Mesodermal cell (in vitro differentiated cells): ENCODE results near the gene SH3GL3.

Source experiments
- H3K27ac ChIP-seq: 2 replicates; pipeline ENCODE4 v1.7.0; 2013; ENCODE audit warnings: mild to moderate bottlenecking, low read depth, low read length, moderate library complexity; ENCODE audit not compliant: severe bottlenecking
- H3K36me3 ChIP-seq: 2 replicates; pipeline ENCODE4 v1.7.1; 2013; ENCODE audit warnings: mild to moderate bottlenecking, low read length, moderate library complexity; ENCODE audit not compliant: control insufficient read depth, insufficient read depth
- H3K4me1 ChIP-seq: one replicate; pipeline ENCODE4 v1.7.1; 2013; ENCODE audit warnings: mild to moderate bottlenecking, low read length; ENCODE audit not compliant: insufficient read depth, control insufficient read depth, poor library complexity, severe bottlenecking
- H3K4me3 ChIP-seq: 2 replicates; pipeline ENCODE4 v1.7.0; 2013; ENCODE audit warnings: low read length, control low read depth, mild to moderate bottlenecking; ENCODE audit not compliant: insufficient read depth, poor library complexity, severe bottlenecking; ENCODE audit errors: extremely low read depth
- H3K9me3 ChIP-seq: 2 replicates; pipeline ENCODE4 v1.7.1; 2013; ENCODE audit warnings: mild to moderate bottlenecking, low read length, moderate library complexity; ENCODE audit not compliant: control insufficient read depth
- WGBS, 2 experiments: methylation state at CpG; one replicate each; pipeline ENCODE4 v1.1.5; 2013; ENCODE audit warnings: missing lambda C conversion rate in 2 of 2; ENCODE audit not compliant: insufficient coverage in 2 of 2; 5-methylcytosine and 5-hydroxymethylcytosine counted together

The SH3GL3 gene

GRCh38 chr15:83545804-83546511 is 98.8 kb downstream of the SH3GL3 start:
- no peak overlapping the region for H3K27ac ChIP-seq
- H3K4me1 ChIP-seq = peaks cover 5% of the 10 kb centered on the region
- H3K36me3 ChIP-seq = no peaks in the 10 kb centered on the region
- peaks cover 9% of the 10 kb centered on the region for H3K9me3 ChIP-seq
- H3K4me3 ChIP-seq = no peak overlapping the region
- 71 to 100% methylated on average over 1 of the region's 1 CpG for WGBS, 2 experiments

- Histone ChIP-seq H3K27ac (no peak overlapping the region), H3K36me3 (no peaks in the 10 kb centered on the region), H3K4me1 (peaks cover 5% of the 10 kb centered on the region), H3K9me3 (peaks cover 9% of the 10 kb centered on the region), H3K4me3 (no peak overlapping the region)
Measured at GRCh38 chr15:83546512-83546888, 99.4 kb downstream of the SH3GL3 start.

GRCh38 chr15:83547168-83547567 is 100.0 kb downstream of the SH3GL3 start:
- Histone ChIP-seq H3K27ac (no peak overlapping the region), H3K9me3 (peaks cover 9% of the 10 kb centered on the region), H3K36me3 (no peaks in the 10 kb centered on the region), H3K4me3 (no peak overlapping the region), H3K4me1 (peaks cover 5% of the 10 kb centered on the region)
- WGBS, 2 experiments = 62 to 85% methylated on average over 2 of the region's 4 CpGs

DNA sequence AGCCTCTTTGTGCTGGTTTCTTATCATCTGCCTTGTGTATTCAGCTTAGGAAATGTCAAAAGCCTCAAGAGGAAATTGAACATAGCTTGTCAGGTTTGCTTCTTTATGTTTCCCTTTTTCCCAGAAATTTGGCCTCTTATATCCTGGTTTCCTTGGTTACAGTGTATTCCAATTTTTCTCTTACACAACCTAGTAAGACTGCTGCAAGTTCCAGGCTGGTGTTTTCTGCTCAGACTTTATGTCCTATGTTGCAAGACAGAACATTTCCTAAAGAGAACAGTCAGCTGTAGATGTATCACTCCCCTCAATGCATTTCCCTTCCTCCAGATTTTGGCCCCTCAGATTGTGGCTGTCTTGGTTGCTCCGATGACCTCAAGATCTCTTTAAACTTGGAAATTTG is 102.5 kb downstream of the SH3GL3 start:
- Histone ChIP-seq H3K9me3 (no peaks in the 10 kb centered on the region), H3K27ac (no peak overlapping the region), H3K4me1 (peaks cover 5% of the 10 kb centered on the region), H3K36me3 (no peaks in the 10 kb centered on the region), H3K4me3 (no peak overlapping the region)
- 100% methylated on average over 1 of the region's 1 CpG; no CpG with 5 or more reads in 1 of the 2 experiments for WGBS, 2 experiments

DNA sequence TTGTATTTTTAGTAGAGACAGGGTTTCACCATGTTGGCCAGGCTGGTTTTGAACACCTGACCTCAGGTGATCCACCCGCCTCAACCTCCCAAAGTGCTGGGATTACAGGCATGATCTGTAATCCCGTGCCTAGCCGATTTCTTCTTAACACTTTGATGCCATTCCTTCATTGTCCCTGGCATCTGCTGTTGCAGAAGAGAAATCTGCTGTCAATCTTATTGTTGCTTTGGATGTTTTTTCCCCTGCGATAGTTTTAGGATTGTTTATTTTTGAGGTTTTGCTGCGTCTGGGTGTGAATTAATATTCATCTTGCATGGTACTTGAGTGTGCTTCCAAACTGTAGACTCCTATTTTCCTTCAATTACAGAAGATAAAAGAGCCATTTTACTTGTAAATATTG is 107.4 kb downstream of the SH3GL3 start:
- WGBS, 2 experiments = 90% methylated on average over 3 of the region's 5 CpGs; no CpG with 5 or more reads in 1 of the 2 experiments
- H3K4me1 ChIP-seq = no peaks in the 10 kb centered on the region
- no peaks in the 10 kb centered on the region for H3K36me3 ChIP-seq
- H3K9me3 ChIP-seq = no peaks in the 10 kb centered on the region
- H3K4me3 ChIP-seq = no peak overlapping the region
- no peak overlapping the region for H3K27ac ChIP-seq

- WGBS, 2 experiments = no CpG with 5 or more reads among the region's 2 CpGs
- Histone ChIP-seq H3K9me3 (no peaks in the 10 kb centered on the region), H3K4me3 (no peak overlapping the region), H3K4me1 (no peaks in the 10 kb centered on the region), H3K36me3 (no peaks in the 10 kb centered on the region), H3K27ac (no peak overlapping the region)
Measured at GRCh38 chr15:83555383-83555782, 108.2 kb downstream of the SH3GL3 start.

DNA sequence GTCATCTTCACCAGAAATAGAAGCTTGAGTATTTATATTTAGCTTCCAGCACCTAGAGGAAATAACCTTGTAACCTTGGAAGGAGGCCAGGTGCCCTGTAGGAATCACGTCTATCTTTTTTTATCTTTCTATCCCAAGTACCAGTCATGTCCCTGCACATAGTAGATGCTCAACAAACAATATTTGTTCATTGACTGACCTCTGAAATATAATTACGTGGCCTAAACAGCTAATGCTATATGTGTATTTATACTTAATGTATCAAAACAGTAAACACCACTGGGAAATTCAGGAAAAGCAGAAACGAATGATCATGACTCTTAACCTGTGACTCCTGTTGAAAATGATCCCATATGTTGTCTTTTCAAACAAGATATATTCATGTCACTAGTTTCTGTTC is 108.9 kb downstream of the SH3GL3 start:
- no peaks in the 10 kb centered on the region for H3K9me3 ChIP-seq
- H3K4me3 ChIP-seq = no peak overlapping the region
- H3K36me3 ChIP-seq = no peaks in the 10 kb centered on the region
- H3K4me1 ChIP-seq = no peaks in the 10 kb centered on the region
- 88% methylated on average over 2 of the region's 3 CpGs; no CpG with 5 or more reads in 1 of the 2 experiments for WGBS, 2 experiments
- H3K27ac ChIP-seq = no peak overlapping the region

DNA sequence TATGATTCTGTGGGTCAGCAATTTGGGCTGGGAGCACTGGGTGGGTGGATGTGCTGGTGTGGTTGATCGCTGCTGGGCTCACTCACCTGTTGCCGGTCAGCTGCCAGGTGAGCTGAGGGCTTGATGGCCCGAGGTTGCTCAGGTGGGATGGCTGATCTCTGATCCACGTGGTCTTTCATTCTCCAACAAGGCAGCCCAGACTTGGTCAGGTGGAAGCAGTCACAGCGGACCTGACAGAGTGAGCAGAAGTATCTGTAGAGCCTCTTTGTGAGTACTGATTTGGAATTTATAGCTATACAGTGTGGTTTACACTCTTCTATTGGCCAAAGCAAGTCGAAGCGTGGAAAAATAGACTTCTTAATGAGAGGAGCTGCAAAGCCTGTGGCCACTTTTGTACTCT is 109.6 kb downstream of the SH3GL3 start:
- Histone ChIP-seq H3K9me3 (no peaks in the 10 kb centered on the region), H3K36me3 (no peaks in the 10 kb centered on the region), H3K4me1 (no peaks in the 10 kb centered on the region), H3K4me3 (no peak overlapping the region), H3K27ac (no peak overlapping the region)
- WGBS, 2 experiments = 89 to 91% methylated on average over 7 of the region's 7 CpGs

DNA sequence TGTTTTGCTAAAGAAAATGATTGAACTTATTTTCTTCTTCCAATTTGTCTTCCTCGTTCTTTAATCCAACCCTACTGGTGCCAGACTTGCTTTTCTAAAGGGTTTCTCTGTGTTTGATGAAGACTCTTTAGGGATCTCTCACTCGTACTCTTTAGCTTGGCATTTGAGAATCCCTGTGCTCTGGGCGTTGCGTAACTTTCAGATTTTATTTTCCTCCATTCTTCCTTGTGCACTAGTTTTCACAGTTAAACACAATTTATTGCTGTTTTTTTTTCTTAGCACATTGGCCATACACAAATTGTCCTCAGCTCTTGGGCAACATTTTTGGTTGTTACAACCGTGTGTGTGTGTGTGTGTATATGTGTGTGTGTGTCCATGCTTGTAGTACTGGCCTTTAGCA is 111.0 kb downstream of the SH3GL3 start:
- 100% methylated on average over 2 of the region's 5 CpGs; no CpG with 5 or more reads in 1 of the 2 experiments for WGBS, 2 experiments
- no peaks in the 10 kb centered on the region for H3K9me3 ChIP-seq
- H3K4me1 ChIP-seq = no peaks in the 10 kb centered on the region
- H3K27ac ChIP-seq = no peak overlapping the region
- H3K36me3 ChIP-seq = no peaks in the 10 kb centered on the region
- H3K4me3 ChIP-seq = no peak overlapping the region

DNA sequence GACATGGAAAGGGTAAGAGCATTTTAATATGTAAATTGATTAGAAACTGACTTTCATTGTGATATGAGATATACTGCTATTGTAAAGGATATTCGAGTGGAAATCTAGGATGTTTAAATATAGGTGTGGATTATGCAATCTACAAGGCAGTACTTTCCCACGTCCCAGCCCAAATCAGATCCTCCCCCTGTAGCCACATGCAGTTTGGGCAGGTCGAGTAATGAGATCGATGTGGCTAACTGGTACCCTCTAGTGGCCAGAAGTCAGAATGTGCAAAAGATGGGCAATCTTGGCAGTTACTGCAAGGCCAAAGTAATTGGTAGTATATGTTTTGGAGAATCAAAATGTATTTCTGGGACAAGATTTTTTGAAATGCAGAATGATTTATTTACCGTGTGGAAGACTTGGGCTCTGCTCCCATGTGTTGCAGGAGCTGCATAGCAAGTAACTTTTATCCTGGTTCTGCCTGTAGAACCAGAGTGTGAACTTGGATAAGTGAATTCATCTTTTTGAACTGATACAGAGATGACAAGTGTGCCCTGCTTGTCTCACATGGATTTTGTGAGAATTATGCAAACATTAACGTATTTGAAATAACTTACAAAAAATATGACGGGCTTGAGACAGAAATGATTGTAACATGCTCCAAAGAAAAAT is 112.3 kb downstream of the SH3GL3 start:
- Histone ChIP-seq H3K4me1 (no peaks in the 10 kb centered on the region), H3K9me3 (no peaks in the 10 kb centered on the region), H3K27ac (no peak overlapping the region), H3K4me3 (no peak overlapping the region), H3K36me3 (no peaks in the 10 kb centered on the region)
- WGBS, 2 experiments = 0% methylated on average over 2 to 4 of the region's 7 CpGs

GRCh38 chr15:83561661-83562060 is 114.5 kb downstream of the SH3GL3 start:
- Histone ChIP-seq H3K9me3 (no peaks in the 10 kb centered on the region), H3K27ac (no peak overlapping the region), H3K36me3 (no peaks in the 10 kb centered on the region), H3K4me3 (no peak overlapping the region), H3K4me1 (no peaks in the 10 kb centered on the region)
